Measurements from ENCODE around the gene WEE1.
"Not testable (repeated sequence)": the region's sequence is repeated elsewhere in the genome, so short reads cannot be mapped to it uniquely, and the experiment has no call there.

Gene WEE1

GRCh38 chr11:9600644-9601036 lies 27.2 kb downstream of the WEE1 start:
- DNase-seq, result no peak

DNA sequence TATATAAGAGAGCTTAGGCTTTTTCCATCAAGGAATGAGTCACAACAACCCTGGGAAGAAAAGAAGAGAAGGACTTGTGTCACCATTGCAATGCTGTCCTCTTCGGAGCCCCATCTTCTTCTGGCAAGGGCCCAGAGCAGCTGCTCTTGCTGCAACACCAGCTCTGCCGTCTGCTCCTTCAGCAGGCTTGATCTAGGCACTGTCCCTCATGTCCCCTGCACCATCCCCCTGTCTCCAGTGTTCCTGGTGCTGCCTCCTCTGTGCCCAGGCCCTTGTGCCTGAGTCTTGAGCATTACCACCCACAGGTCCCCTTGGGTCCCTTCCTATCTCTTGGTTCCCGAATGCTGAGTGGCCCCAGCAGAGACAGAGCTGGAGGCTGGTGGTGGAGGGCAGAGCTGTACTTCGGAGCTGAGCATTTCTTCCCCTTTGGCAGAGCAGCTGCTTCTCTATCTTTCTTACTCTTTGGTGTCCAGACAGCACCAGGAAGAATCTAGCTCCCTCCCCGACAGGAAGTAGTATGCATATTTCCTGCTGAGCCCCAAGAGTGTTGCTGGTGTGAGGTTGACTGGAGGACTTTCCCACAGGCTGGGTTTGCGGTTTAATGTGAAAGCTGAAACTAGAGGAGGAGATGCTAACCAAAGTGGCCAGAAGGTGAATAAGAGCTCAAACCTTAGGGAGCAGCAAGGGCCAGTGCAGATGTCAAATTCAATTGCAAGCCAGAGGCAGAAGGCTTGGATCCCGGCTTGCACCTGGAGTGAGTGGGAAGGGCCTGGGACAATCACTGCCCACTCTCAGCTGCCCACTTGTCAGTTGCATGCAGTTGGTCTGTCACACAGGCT lies 27.8 kb downstream of the WEE1 start:
- DNase-seq, result no peak

GRCh38 chr11:9601876-9602199 lies 28.4 kb downstream of the WEE1 start:
- no peak for DNase-seq

- DNase-seq, result not testable (repeated sequence)
Observed at GRCh38 chr11:9603214-9603613, 29.7 kb downstream of the WEE1 start.

GRCh38 chr11:9604134-9604533 lies 30.7 kb downstream of the WEE1 start:
- no peak for DNase-seq

DNA sequence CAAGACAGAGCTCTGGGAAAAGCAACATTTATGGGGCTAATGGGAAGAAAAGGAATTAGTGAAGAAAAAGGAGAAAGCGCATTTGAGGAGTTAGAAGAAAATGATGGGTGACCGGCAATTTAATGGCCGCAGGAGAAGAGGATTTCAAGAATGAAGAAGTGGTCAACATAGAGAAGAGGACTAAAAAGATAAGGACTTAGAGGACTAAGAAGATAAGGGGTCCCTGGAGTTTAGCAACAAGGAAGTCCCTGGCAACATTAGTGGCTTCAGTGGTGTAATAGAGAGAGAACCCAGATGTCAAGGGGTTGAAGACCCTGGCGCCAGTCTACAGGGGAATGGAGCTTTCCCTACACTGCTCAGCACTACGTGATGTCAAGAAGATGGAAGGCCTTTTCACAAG lies 32.3 kb downstream of the WEE1 start:
- no peak for DNase-seq

GRCh38 chr11:9606809-9607510 lies 33.5 kb downstream of the WEE1 start:
- DNase-seq, result no peak

DNA sequence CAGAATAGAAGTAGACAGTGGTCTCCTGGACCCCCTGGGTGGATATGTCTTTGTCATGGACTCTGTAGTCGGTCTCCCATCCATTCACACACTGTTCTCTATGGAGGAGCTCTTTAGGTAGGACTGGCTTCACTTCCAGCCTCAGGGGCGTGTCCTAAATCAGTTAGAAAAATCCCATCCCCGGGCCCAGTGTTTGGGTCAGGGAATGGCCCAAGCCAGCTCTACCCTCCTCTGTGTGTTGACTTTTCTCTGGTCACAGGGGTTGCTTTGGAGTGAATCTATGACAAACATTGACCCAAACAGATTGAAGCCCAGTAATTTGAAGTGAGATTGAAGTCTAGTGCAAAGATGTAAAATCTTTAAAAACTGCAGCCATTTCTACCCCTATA lies 34.0 kb downstream of the WEE1 start:
- no peak for DNase-seq

- DNase-seq, result no peak
Observed at GRCh38 chr11:9609002-9609759, 35.7 kb downstream of the WEE1 start.

DNA sequence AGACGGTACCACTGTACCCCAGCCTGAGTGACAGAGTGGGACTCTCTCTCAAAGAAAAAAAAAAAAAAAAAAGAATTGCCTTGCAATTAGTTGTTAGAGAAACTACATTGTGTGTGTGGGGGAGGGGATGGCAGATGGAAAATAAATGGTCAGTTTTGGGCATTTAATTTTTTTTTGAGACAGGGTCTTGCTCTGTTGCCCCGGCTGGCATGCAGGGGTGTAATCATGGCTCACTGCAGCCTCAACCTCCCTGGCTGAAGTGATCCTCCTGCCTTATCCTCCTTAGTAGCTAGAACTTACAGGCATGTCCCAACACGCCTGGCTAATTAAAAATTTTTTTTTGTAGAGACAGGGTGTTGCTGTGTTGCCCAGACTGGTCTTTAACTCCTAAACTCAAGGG lies 36.4 kb downstream of the WEE1 start:
- no peak for DNase-seq

DNA sequence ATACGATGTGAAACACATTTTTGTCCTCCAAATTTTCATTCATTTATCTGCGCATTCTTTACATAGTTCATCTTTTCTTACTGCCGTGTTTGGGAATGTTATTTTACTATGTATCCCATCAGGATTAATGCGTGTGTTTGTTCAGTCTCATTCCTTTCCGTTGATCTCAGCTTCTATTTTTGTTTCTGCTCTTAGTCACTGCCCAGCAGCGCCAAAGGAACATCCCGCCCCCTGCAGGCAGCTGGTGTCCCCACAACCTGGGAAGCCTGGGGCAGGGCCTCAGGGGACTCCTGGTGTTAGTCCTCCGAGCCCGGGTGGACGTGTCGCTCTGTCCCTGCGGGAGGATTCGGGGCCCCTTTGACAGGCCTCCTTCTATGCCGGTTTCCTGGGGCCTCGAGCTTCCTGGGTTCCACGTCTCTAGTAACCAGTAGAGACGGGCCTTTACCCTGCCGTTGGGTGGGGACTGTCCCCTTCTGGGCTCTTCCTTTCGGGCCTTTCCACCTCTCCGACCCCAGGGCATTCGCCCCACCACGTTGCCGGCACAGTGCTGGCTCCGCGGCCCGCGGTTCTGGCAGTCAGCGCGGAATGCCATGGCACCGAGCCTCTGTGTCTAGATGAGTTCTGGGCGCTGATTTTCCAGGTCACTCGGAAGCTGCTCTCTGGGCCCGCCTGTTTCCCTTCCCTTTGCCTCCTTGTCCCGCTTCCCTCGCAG lies 39.8 kb downstream of the WEE1 start:
- peak; percentile 91 for DNase-seq

- no peak for DNase-seq
Observed at GRCh38 chr11:9613830-9614762, 40.6 kb downstream of the WEE1 start.

DNA sequence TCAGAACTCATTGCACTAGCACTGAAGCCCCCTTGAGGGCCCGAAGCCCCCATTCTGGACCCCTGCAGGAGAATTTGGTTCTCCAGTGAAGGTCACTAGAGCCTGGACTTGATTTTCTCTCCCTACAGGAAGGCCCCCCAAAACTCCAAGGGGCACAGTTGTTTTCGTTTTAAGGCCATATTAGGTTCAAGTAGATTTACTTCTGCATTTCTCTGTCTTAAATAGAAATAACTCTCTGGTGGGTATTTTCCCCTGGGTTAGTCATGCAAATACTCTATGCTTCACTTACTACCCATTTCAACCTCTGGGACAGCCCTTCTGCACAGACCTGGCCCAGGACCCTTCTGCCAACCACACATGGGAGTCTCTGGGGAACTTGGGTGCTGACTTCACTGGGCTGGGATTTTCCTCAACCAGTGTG lies 41.6 kb downstream of the WEE1 start:
- no peak for DNase-seq

DNA sequence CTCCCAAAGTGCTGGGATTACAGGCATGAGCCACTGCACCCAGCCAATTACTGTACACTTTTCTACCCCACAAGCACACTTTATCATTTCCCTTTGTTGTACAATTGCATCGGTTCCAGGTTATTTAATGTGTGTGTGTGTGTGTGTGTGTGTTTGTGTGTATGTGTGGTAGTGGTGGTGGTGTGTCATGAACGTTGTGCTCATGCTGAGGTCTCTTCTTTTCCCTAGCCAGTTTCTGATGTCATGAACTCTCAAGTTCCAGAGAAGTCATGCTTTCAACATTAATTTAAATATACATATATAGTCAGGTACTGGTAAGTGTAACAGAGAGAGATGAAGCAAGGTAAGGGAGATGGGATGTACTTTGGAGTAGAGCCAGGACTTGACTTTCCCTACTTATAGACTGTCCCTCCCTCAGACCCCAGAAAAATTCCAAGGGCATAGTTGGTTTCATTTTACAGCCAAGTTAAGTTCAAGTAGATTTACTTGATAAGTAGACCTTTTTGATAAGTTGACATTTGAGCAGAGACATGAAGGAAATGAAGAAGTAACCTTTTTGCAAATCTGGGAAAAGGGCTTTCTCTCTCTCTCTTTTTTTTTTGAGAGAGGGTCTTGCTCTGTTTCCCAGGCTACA lies 42.7 kb downstream of the WEE1 start:
- DNase-seq, result no peak

DNA sequence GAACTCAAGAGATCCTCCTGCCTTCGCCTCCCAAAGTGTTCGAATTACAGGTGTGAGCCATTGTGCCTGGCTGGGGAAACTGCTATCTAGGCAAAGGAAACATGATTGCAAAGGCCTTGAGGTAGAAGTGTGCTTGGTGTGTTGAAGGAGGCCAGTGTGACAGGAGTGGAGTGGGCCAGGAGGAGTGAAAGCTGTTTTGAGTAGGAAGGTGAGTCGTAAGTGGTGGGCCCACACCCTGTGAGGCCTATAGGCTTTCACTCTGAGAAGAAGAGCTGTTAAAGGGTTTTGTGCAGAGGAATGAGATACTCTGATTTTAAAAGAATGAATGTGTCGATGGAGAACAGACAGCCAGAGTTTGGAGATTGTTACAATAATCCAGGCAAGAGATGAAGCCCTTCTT lies 43.4 kb downstream of the WEE1 start:
- DNase-seq, result no peak

DNA sequence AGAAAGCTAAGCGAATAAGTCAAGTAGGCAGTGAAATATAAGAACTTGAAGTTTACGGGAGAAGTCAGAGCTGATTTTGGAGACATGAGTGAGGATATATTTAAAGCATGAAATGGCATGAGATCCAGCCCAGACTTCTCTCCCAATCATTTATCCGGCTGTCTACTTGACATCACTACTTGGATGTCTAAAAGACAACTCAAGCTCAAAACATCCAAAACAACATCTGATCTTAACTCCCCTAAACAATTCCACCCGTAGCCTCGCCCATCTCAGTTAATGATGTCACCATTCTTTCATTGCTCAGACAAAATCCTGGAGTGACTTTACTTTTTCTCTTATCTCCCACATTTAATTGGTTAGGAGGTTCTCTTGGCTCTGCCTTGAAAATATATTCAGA lies 44.5 kb downstream of the WEE1 start:
- DNase-seq, result no peak

GRCh38 chr11:9619004-9619403 lies 45.5 kb downstream of the WEE1 start:
- DNase-seq, result no peak

DNA sequence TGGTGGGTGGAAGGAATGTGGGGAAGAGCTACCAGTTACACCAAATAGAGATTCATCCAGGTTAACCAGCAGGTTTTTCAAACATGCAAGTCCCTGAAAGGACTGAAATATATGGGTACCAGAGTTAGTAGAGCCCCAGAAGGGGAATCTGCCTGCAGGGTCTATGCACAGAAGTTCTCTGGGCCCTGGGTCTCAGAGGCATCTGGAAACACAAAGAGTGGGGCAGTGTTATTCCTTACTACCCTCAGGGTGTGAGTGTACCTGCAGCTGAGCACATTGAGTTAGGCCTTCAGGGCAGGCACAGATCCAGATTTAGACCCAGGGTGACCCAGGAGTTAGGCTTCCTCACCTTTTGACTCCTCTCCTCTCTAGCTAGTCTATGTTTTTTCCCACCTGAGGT lies 46.5 kb downstream of the WEE1 start:
- DNase-seq, result no peak

DNA sequence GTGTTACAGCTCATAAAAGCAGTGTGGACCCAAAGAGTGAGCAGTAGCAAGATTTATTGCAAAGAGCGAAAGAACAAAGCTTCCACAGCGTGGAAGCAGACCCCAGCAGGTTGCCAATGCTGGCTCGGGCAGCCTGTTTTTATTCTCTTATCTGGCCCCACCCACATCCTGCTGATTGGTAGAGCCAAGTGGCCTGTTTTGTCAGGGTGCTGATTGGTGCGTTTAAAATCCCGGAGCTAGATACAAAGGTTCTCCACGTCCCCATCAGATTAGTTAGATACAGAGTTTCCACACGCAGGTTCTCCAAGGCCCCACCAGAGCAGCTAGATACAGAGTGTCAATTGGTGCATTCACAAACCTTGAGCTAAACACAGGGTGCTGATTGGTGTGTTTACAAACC lies 48.9 kb downstream of the WEE1 start:
- not testable (repeated sequence) for DNase-seq

DNA sequence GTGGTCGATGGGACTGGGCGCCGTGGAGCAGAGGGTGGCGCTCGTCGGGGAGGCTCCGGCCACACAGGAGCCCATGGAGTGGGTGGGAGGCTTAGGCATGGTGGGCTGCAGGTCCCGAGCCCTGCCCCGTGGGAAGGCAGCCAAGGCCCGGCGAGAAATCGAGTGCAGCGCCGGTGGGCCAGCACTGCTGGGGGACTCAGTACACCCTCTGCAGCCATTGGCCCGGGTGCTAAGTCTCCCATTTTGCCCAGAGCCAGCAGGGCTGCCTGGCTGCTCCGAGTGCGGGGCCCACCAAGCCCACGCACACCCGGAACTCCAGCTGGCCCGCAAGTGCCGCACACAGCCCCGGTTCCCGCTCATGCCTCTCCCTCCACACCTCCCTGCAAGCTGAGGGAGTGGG lies 49.6 kb downstream of the WEE1 start:
- not testable (repeated sequence) for DNase-seq

GRCh38 chr11:9624448-9624847 lies 51.0 kb downstream of the WEE1 start:
- DNase-seq, result no peak

- DNase-seq, result no peak
Observed at GRCh38 chr11:9625162-9625561, 51.7 kb downstream of the WEE1 start.
